Fibroblast of lung (primary cell): ENCODE results near the gene KRT8. TPM values are rescaled to one million over a fixed set of nuclear protein-coding genes. Genes with fewer than 3 reads are reported as not detected.
A peak's percentile ranks its signal among the peaks of the same experiment; 100 is the strongest.

Source experiments
- DNase-seq, 2 donors: peaks; one replicate each; pipeline versions ENCODE4 v3.0.0 to v3.0.0-alpha.2; 2010; ENCODE audit warnings: low read depth in 2 of 2
- H2AFZ ChIP-seq: 2 replicates; pipeline ENCODE4 v1.5.1; 2012; ENCODE audit warnings: low read length, control low read depth, inconsistent platforms
- H3K27ac ChIP-seq: 2 replicates; pipeline ENCODE4 v1.5.1; 2011; ENCODE audit warnings: low read length, control low read depth; ENCODE audit not compliant: insufficient read depth
- H3K27me3 ChIP-seq: 2 replicates; pipeline ENCODE4 v1.5.1; 2011; ENCODE audit warnings: mild to moderate bottlenecking, low read length; ENCODE audit not compliant: control insufficient read depth, insufficient read depth
- H3K36me3 ChIP-seq: 2 replicates; pipeline ENCODE4 v1.5.1; 2011; ENCODE audit warnings: low read length; ENCODE audit not compliant: control insufficient read depth, insufficient read depth
- H3K4me1 ChIP-seq: 2 replicates; pipeline ENCODE4 v1.5.1; 2011; ENCODE audit warnings: low read length; ENCODE audit not compliant: control insufficient read depth, insufficient read depth; ENCODE audit errors: extremely low read depth
- H3K4me2 ChIP-seq: 2 replicates; pipeline ENCODE4 v1.5.1; 2011; ENCODE audit warnings: low read length, control low read depth; ENCODE audit not compliant: insufficient read depth; ENCODE audit errors: extremely low read depth
- H3K4me3 ChIP-seq, 4 experiments: fragments of 200-600 bp in 1 of 4; sonication (generic) in 1 of 4; replicated peaks in 1 of 4; 2 replicates each; pipeline ENCODE4 v1.5.1; 2011 to 2016; ENCODE audit warnings: low read length in 4 of 4, low read depth in 3 of 4, mild to moderate bottlenecking in 3 of 4, control low read depth in 2 of 4, inconsistent platforms in 1 of 4, mixed read lengths in 1 of 4; ENCODE audit not compliant: insufficient read depth in 1 of 4; ENCODE audit errors: control extremely low read depth in 1 of 4
- H3K79me2 ChIP-seq: 2 replicates; pipeline ENCODE4 v1.5.1; 2012; ENCODE audit warnings: mild to moderate bottlenecking, low read length, inconsistent platforms; ENCODE audit not compliant: control insufficient read depth, insufficient read depth
- H3K9ac ChIP-seq: 2 replicates; pipeline ENCODE4 v1.5.1; 2011; ENCODE audit warnings: mild to moderate bottlenecking, low read length, control low read depth; ENCODE audit not compliant: insufficient read depth
- H3K9me3 ChIP-seq: 2 replicates; pipeline ENCODE4 v1.5.1; 2012; ENCODE audit warnings: low read depth, low read length; ENCODE audit not compliant: control insufficient read depth, insufficient read depth
- H4K20me1 ChIP-seq: 2 replicates; pipeline ENCODE4 v1.5.1; 2011; ENCODE audit warnings: low read length; ENCODE audit not compliant: control insufficient read depth, insufficient read depth; ENCODE audit errors: extremely low read depth
- EZH2 ChIP-seq: IDR thresholded peaks from 2 replicates; pipeline ENCODE4 v1.5.1; 2012; ENCODE audit warnings: low read length, control low read depth, mild to moderate bottlenecking; ENCODE audit errors: missing control alignments
- polyA plus RNA-seq, 2 donors: library from polyadenylated mRNA; depleted of rRNA in 1 of 2; stranded (reverse) in 1 of 2; unstranded in 1 of 2; fragments of >200 nt; gene quantifications; 2 replicates each; pipeline ENCODE4 v1.2.1, GENCODE V29; 2011 to 2012; ENCODE audit warnings: missing spikeins in 1 of 2
- total RNA-seq: library from RNA; depleted of rRNA; stranded (reverse); fragments of >200 nt; gene quantifications from 2 replicates; pipeline ENCODE4 v1.2.1, GENCODE V29; 2014
- TF ChIP-seq, protein P1 (sequence below), 2 donors: IDR thresholded peaks in 1 of 2; conservative IDR thresholded peaks in 1 of 2; 1 replicate in 1 of 2; 2 replicates in 1 of 2; pipeline ENCODE4 v1.5.1; 2011 to 2012; ENCODE audit warnings: low read length in 2 of 2, control low read depth in 1 of 2, inconsistent platforms in 1 of 2, low read depth in 1 of 2, mild to moderate bottlenecking in 1 of 2

KRT8 gene
- total and polyA plus RNA-seq, 2 donors (not counting 1 experiment from before 2014, with no cell fraction given) = 0.66 to 16.3 TPM

DNA sequence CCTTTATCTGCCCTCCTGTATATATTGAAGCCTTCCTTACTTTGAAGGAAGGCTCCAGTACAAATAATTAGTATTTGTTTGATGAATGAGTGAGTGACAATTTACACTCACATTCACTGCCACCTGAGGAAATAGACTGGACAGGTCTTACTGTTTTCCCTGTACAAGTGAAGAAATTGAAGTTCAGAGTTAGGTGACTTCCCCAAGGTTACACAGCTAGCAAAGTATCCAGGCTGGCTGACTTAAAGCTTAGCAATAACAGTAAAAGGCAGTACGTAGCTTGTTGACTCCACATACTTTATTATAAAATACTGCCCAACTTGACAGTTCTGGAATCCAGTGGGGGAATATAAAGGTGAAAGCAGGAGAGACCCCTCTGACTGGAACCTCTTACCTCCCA is 41.5 kb upstream of the KRT8 start:
- no peak for TF ChIP-seq EZH2
- TF ChIP-seq, protein P1, sequence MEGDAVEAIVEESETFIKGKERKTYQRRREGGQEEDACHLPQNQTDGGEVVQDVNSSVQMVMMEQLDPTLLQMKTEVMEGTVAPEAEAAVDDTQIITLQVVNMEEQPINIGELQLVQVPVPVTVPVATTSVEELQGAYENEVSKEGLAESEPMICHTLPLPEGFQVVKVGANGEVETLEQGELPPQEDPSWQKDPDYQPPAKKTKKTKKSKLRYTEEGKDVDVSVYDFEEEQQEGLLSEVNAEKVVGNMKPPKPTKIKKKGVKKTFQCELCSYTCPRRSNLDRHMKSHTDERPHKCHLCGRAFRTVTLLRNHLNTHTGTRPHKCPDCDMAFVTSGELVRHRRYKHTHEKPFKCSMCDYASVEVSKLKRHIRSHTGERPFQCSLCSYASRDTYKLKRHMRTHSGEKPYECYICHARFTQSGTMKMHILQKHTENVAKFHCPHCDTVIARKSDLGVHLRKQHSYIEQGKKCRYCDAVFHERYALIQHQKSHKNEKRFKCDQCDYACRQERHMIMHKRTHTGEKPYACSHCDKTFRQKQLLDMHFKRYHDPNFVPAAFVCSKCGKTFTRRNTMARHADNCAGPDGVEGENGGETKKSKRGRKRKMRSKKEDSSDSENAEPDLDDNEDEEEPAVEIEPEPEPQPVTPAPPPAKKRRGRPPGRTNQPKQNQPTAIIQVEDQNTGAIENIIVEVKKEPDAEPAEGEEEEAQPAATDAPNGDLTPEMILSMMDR (conservative IDR thresholded peaks at IDR 0.05 in 1 of 2, IDR thresholded peaks at IDR 0.05 in 1 of 2; ENCODE audit: low read depth in 1 of 2, low read length in 2 of 2) = no peak
- Histone ChIP-seq H3K79me2 (no peaks in the 10 kb centered on the region), H3K4me1 (no peaks in the 10 kb centered on the region), H2AFZ (no peak overlapping the region), H4K20me1 (no peaks in the 10 kb centered on the region), H3K9ac (no peak overlapping the region), H3K27ac (peak overlapping the region; percentile 5), H3K27me3 (peaks cover 2% of the 10 kb centered on the region), H3K36me3 (no peaks in the 10 kb centered on the region), H3K9me3 (no peaks in the 10 kb centered on the region), H3K4me2 (no peak overlapping the region), H3K4me3 (no peak overlapping the region)
- DNase-seq = no peak

DNA sequence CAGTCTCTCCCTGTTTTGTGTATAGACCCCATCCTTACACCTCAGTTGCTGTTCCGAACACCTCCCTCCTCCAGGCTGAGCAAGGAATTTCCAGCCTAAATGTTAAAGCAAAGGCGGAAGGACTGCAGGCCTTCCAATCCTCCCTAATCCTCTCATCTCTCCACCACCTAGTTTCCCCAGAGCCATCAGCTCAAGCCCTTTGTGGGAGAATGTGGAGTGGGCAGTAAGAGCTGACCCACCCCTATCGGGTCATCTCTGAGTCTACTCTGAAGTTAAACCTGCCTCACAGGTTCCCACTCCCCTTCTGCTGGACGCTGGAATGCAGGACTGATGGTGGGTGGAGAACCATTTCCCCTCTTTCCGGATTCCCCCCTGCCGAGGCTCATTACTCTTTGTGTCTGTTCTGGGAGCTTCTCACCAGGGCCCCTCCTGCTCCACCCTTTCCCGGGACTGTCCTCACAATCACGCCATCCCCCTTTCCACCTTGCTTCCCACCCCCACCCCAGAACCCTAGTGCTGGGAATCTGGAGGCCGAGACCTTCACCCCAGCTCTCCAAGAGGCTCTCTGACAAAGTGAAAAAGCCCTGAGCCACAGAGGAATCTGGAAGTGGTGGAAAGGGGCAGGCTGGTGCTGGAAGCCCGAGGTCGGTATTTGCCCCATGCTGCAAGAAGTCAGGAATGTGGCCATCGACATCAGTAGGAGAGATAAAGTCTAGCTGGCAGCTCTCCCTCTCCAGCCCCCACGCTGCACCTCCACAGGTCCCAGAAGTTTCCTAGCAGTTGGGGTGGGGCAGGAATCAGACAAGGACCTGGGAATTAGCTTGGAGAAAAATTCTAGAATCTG is 40.7 kb upstream of the KRT8 start:
- Histone ChIP-seq H3K27me3 (peaks cover 2% of the 10 kb centered on the region), H3K9ac (no peak overlapping the region), H2AFZ (no peak overlapping the region), H3K36me3 (no peaks in the 10 kb centered on the region), H3K4me2 (no peak overlapping the region), H3K4me3 (no peak overlapping the region), H3K79me2 (no peaks in the 10 kb centered on the region), H3K4me1 (no peaks in the 10 kb centered on the region), H4K20me1 (no peaks in the 10 kb centered on the region), H3K27ac (no peak overlapping the region), H3K9me3 (no peaks in the 10 kb centered on the region)
- TF ChIP-seq, protein P1 (conservative IDR thresholded peaks at IDR 0.05 in 1 of 2, IDR thresholded peaks at IDR 0.05 in 1 of 2; ENCODE audit: low read depth in 1 of 2, low read length in 2 of 2) = no peak
- no peak for TF ChIP-seq EZH2
- DNase-seq = peak; percentile 16 to 92

DNA sequence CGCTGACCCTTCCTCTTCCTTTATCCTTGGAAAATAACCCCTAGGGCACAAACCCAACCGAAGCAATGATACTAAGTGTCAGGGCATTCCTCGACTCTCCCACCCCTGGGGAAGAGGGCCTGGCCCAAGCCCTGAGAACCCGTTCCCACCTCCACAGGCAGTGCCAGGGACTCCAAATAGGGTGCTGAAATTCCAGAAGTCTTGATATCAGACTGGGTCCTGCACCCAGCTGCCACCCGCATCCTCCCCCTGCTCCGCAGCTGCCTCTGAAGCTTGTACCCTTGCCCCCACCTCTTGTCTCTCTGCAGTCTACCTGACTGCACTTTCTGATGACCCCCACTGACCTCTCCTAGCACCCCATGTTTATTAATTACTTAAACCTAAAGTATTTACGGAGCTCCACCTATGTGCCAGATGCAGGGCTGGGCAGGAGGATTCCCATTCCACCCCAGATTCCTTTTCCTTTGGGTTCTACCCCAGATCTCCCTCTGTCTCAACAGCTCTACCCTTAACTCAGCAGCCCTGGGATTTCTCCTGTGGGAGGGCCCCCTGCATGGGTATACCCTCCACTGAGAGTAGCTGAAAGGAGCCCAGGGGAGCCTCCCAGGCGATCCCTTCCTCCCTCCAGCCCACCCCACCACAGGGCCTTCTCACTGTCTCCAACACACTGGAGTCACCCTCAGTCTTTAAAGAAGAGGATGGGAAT is 40.0 kb upstream of the KRT8 start:
- no peaks in the 10 kb centered on the region for H3K4me1 ChIP-seq
- H3K9me3 ChIP-seq = no peaks in the 10 kb centered on the region
- no peak overlapping the region for H3K4me2 ChIP-seq
- TF ChIP-seq, protein P1 (conservative IDR thresholded peaks at IDR 0.05 in 1 of 2, IDR thresholded peaks at IDR 0.05 in 1 of 2; ENCODE audit: low read depth in 1 of 2, low read length in 2 of 2) = no peak
- TF ChIP-seq EZH2 = no peak
- DNase-seq = no peak
- no peak overlapping the region for H3K27ac ChIP-seq
- H4K20me1 ChIP-seq = no peaks in the 10 kb centered on the region
- no peaks in the 10 kb centered on the region for H3K36me3 ChIP-seq
- peaks cover 2% of the 10 kb centered on the region for H3K27me3 ChIP-seq
- no peaks in the 10 kb centered on the region for H3K79me2 ChIP-seq
- no peak overlapping the region for H2AFZ ChIP-seq
- no peak overlapping the region for H3K4me3 ChIP-seq
- no peak overlapping the region for H3K9ac ChIP-seq
